Right ventricle myocardium superior (tissue), 1 donor: ENCODE data around the gene SPTBN4. TPM values are rescaled to one million over a fixed set of nuclear protein-coding genes. Genes with fewer than 3 reads are reported as not detected.
A peak's percentile ranks its signal among the peaks of the same experiment; 100 is the strongest.
"Not testable (repeated sequence)": the region's sequence is repeated elsewhere in the genome, so short reads cannot be mapped to it uniquely, and the experiment has no call there.

Source experiments
- ATAC-seq: fragments of 200-7000 bp; cut with Tn5 transposase; one replicate; pipeline ENCODE4 v1.9.1; 2020; ENCODE audit warnings: mild to moderate bottlenecking; ENCODE audit not compliant: poor library complexity
- DNase-seq: peaks from one replicate; pipeline ENCODE4 v3.0.0-alpha.2; 2020
- intact Hi-C: fragments of 100-400 bp; cut with DNase I; formaldehyde crosslinking; loops from one replicate; pipeline ENCODE4 v1.11.2; 2022
- long read RNA-seq: library from polyadenylated mRNA; unstranded; transcript quantifications from one replicate; pipeline ENCODE4 v2.0.0, GENCODE V29; 2021
- total RNA-seq: library from RNA; stranded (reverse); fragmentation: NEBNext Ultra II Directional; extraction: Animal tissue kit (Norgen Biotek cat#: 25700); gene quantifications from one replicate; pipeline ENCODE4 v1.2.1, GENCODE V29; 2021
- donor health status: DM: no; HTN: yes; CAD: no; lungs with severe emphysema.

The SPTBN4 gene
- 4.5 TPM for total RNA-seq
- long read RNA-seq, partial matches to known transcripts: 6 of 9 reads
- long read RNA-seq, other reads (novel, unspliced or antisense): 3 of 9 reads

DNA sequence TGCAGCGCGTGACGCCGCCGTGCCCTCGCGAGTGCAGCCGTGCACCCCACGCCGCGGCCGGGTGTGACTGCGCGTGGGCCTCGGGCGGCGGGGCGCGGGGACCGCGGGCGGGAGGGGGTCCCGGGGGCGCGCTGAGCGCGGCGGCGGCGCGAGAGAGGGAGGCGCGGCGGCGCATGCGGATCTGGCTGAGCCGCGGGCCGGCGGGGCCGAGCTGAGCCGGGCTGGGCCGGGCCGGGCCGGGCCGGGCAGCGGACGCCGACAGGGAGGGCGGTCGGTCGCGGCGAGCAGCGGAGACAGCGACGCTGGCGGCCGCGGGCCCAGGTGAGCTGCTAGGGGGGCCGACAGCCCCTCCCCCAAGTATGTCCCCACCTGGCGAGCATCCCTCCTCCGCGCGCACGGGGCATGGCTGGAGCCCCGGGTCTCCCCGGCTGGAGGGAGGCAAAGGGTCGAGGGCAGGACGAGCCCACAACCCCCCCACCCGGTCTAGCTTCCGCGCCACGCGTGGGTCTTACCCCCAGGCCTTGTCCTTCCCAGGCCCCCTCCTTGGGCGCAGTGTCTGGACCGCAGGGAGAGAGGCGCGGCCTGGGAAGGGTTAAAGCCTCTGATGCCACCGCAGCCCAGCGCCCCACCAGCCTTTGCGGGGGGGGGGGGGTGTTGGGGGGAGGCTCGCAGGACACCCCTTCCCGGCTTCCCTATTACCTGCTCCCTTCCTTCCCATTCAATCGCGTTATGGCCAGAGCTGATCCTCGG is at the start of gene SPTBN4:
Gene SPTBN4 (plus strand): TSS at position 17 of the 750 bp plus-strand sequence. CDS start 5,621 bp downstream, outside the sequence.
- no peak for DNase-seq
- intact Hi-C loops: no loop called here
- ATAC-seq: peak; percentile 2

DNA sequence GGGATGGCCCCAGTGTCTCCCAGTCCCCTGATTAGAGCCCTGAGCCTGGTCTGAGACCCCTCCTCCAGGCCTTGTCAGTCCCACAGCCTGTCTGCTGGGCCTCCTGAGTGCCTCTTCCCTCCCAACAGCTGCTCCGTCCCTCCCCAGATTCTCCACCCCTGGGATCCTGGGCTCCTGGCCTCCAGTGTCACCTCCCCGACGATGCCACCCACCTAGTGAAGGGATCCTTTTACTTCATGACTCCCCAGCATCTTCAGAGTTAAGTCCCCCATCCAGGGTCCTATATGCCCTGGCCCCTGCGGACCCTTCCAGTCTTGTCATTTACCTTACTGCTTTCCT is 49.2 kb upstream of the SPTBN4 start:
- intact Hi-C loops: no loop called here
- DNase-seq (no peak), ATAC-seq (no peak)

DNA sequence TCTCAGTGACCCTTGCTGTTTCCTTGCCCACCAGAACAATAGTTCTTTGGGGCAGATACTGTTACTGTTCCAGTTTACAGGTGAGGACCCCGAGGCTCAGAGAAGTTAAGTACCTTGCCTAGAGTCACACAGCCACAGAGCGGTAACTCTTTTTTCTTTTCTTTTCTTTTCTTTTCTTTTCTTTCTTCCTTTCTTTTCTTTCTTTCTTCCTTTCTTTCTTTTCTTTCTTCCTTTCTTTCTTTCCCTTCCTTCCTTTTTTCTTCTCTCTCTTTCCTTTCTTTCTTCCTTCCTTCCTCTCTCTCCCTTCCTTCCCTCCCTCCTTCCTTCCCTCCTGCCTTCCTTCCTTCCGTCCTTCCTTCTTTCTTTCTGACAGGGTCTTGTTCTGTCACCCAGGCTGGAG is 48.8 kb upstream of the SPTBN4 start:
- DNase-seq: no peak
- intact Hi-C loops: no loop called here
- no peak for ATAC-seq

DNA sequence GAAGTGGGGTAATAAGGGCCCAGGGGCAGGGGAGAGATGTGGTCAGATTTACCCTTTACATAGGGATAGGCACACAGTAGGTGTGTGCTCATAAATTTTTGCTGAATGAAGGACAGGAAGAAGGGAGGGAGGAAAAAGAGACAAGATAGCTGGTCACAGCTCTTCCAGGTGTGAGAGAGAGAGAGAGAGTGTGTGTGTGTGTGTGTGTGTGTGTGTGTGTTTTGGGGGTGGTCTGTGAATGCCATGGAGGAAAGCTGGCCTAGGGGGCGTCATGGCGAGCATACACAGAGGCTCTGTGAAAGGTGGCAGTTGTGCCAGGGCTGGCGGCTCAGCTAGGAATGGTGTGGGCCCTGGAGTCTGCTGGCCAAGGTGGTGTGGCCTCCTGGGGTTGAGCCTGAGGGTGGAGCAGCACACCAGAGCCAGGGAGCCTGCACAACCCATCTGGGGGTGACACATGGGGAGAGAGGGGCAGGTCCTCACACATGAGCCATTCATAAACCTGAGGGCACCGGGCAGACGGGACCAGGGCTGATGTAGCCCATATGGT is 47.7 kb upstream of the SPTBN4 start:
- DNase-seq (no peak), ATAC-seq (no peak)
- intact Hi-C loops: no loop called here

DNA sequence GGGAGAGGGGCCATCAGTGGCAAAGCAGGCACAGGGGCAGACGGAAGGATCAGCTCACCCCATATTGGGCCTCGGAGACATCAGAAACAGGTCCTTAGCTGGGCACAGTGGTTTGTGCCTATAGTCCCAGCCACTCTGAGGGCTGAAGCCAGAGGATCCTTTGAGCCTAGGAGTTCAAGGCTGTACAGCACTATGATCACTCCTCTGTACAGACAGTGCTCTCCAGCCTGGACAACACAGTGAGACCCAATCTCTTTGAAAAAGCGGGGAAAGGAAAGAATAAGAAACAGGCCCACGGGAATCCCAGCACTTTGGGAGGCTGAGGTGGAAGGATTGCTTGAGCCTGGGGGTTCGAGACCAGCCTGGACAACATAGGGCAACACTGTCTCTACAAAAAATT is 47.0 kb upstream of the SPTBN4 start:
- no peak for DNase-seq
- intact Hi-C loops: no loop called here
- ATAC-seq: no peak

DNA sequence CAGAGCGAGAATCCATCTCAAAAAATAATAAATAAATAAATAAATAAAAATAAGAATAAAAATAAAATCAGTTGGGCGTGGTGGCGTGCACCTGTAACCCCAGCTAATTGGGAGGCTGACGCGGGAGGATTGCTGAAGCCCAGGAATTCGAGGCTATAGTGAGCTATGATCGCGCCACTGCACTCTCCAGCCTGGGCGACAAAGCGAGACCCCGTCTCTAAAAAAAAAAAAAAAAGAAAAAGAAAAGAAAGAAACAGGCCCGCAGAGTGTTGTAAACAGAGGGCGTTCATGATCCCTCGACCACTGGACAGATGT is 46.4 kb upstream of the SPTBN4 start:
- intact Hi-C loops: no loop called here
- ATAC-seq: no peak
- DNase-seq: no peak

DNA sequence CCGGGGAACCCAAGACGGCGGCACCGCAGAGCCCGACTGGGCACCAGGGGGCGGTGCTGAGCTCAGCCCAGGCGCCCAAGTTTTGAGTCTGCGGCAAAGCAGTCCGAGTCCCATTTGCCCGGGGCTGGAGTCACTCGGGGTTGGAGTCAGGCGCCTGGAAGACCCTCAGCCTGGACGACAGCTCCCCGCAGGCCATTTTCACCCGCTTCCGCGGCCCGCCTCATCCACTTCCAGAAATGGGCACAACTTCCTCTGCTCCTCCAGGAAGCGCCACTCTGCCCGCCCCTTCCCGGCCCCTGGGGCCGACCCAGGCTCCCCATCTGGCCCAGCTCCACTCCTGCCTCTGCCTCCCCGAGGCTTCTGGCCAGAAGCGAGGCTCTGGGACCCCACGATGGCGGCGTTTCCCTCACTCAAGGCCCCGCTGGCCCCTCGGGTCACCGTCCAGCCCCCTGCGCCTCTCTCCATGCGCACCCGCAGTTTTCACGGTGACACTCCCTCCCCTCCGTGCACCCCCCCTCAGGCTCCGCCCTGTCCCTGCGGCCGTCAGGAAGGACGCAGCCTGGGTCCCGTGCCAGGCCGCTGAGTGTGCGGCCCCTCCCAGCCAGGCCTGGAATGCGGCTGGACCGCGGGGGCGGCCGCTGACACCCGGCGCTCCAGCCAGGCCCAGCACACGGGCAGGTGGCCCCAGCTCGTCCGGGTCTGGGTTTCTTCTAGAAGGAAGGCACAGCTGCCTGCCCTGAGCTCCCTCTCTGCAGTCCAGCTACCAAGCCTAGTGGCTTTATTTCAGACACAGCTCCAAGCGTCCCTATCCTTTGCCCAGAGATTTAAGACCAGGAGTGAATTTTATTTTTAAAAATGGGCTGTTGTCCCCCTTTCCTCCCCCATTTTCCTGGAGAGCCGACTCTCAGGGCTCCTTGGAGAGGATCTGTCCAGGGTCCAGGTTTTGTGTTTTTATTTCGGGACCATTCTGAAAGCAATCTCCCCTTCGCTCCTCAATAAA is 45.7 kb upstream of the SPTBN4 start:
- ATAC-seq (peak; percentile 86), DNase-seq (peak; percentile 97)
- intact Hi-C loops: no loop called here

DNA sequence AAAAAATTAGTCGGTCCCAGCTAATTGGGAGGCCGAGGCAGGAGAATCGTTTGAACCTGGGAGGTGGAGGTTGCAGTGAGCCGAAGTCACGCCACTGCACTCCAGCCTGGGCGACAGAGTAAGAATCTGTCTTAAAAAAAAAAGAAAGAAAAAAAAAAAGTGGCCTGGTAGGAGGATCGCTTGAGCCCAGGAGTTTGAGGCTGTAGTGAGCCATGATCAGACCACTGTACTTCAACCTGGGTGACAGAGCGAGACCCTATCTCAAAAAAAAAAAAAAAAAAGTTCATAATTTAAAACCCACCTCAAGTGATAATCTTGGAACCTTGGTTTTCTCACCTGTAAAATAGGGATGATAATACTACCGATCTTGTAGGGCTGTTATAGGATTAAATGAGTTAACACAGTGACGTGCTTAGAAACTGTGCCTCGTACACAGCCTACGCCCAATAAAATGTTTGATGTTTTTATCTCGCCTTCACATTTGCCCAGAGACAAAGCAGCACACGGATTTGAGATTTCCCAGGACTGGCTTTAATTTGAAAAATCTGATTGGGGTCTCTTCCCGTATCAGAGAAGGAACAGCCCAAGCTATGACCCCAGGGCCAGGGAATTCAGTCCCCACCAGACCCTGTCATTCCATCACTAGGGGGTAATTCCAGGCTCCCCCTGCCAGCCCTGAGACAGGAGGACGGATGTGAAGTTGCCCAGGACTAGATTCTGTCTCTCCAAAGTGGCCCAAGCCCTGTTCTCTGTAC is 44.6 kb upstream of the SPTBN4 start:
- intact Hi-C loops: no loop called here
- no peak for DNase-seq
- ATAC-seq: no peak

DNA sequence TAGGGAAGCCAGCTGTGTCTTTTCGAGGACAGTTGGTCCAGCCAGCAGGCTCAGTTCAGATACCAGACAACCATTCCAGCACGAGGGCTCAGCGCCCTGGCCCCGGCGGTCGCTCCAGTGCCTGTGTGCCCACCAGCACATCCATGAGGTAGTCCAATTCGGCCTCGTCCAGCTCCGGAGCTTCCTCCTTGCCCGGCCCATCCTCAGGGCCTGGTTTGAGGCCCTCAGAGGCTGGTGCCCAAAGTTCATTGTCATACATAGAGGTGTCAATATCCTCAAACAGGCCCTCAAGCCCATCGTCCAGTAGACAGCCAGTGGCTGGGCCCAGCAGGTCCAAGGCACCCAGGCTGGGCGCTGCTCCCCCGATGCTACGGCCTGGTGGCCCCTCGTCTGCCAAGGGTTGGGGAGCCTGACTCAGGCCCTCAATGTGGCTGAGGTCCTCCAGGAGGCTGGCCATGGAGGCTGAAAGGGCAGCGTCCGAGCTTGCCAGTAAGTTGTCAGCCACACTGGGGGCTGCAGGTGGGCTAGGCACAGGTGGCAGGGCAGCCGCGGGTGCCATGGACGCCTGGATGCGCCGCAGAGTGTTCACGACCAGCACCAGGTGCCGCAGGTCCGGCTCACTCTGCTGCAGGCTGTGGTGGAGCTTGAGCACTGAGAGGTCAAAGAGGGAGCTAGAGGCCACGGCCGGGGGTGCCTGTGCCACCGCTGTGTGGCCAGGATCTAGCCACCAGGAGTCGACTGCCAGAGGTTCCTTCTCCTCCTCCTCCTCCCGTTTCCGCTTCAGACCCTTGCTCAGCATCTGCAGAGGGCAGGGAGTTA is 43.8 kb upstream of the SPTBN4 start:
- ATAC-seq: no peak
- intact Hi-C loops: no loop called here

DNA sequence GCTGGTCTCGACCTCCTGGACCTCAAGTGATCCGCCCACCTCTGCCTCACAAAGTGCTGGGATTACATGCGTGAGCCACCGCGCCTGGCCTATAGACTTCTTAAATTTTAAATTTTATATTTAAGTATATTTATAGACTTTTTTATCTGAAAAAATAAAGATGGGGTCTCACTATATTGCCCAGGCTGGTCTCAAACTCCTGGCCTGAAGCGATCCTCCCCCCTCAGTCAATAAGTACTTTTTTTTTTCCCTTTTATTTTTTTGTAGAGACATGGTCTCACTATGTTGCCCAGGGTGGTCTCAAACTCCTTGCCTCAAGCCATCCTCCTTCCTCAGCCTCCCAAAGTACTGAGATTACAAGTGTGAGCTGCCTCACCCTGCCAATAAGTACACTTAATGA is 42.9 kb upstream of the SPTBN4 start:
- DNase-seq: no peak
- ATAC-seq: no peak
- intact Hi-C loops: no loop called here

More for the DNA sequence above, 43.8 kb upstream of the SPTBN4 start:
- no peak for DNase-seq

DNA sequence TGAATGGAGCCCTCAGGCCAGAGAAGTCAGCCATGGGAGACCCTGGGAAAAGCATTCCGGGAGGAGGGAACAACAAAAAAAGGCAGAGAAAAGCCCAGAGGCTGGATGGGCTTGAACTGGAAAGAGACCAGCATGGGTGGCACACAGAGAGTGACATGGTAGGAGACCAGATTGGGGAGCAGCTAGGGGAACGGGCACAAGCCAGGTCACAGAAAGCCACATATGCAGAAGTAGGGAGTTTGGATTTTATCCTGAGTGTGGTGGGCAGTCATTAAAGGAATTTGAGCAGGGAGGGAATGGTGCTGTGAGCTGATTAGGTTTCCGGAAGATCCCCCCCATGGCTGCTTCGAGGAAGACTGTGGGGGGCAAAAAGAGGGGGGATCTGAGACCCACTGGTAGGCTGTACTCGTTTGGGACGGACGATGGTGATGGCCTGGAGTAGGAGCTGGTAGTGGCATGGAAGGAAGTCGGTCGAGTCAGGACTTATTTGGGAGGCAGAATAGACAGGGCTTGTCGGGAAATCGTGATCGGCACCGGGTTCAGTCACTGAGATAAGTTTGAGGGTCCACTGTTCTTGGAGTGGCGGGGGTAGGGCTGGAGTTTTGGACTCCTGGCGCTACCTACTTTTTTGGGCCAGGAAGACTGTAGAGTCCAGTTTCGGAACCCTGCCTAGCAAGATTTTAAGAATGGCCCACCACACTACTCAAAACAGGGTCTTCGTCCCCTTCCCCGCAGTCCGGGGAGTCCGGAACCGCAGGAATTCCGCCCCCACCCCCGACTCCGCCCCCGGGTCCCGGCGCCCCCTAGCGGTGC is 42.0 kb upstream of the SPTBN4 start:
- DNase-seq (no peak), ATAC-seq (peak; percentile 37)
- intact Hi-C loops: no loop called here

DNA sequence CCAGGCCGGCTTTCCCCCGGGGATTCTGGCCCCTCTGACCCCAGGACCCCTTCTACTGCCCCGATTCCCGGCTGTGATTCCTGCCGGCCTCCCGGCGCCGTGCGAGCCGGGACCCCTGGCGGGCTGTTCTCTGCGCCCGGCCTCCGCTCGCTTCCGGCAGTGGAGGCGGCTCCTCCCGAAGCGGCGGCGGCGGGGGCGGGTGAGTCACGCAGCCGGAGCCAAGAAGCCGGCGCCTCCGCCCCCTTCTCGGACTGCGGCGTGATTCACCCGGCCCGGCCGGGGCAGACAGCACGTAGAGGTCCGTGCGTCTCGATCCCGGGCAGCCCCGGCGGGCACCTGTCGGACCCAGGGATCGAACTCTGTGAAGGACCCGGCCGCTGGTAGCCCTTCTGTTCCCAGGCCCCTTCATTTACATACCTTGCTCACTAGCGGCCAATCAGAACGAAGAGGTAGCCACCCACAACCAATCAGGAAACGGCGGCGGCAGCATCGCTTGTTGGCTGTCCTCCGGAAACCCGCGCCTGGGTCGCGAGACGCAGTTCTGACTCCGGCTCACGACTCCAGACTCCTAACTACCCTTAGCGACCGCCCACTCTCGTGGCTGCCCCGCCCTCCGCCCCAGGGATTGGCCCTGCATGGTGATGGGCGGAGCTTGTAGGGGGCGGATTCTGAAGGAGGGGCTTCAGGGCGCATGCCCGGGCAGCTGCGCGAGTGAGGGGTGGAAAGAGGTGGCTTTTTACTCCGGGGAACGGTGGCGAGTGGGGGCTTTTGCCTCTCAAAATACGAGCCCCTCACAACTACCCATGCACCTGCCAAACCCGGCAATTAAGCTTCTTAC is 41.1 kb upstream of the SPTBN4 start, which contains the start of gene SERTAD1:
Gene SERTAD1 (minus strand): TSS at position 543 of the 838 bp plus-strand sequence. CDS start 2,446 bp downstream, outside the sequence.
- intact Hi-C loops: no loop called here
- DNase-seq: peak; percentile 100
- ATAC-seq: peak; percentile 90

DNA sequence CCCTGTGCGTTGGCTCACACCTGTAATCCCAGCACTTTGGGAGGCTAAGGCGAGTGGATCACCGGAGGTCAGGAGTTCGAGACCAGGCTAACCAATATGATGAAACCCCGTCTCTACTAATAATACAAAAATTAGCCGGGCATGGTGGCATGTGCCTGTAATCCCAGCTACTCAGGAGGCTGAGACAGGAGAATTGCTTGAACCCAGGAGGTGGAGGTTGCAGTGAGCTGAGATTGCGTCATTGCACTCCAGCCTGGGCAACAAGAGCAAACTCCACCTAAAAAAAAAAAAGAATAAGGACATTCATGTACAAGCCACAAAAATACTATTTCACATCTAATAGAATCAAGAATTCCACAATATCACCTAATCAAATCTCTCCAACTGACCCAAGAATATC is 38.6 kb upstream of the SPTBN4 start:
- DNase-seq, ATAC-seq: not testable (repeated sequence)

DNA sequence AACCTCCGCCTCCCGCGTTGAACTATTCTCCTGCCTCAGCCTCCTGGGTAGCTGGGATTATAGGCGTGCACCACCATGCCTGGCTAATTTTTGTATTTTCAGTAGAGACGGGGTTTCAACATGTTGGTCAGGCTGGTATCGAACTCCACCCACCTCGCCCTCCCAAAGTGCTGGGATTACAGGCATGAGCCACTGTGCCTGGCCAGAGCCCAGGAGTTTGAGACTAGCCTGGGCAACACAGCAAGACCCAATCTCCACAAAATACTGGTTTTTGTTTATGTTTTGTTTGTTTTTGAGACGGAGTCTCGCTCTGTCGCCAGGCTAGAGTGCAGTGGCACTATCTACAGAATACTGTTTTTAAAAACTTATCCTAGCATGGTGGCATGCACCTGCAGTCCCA is 36.6 kb upstream of the SPTBN4 start:
- DNase-seq, ATAC-seq, intact Hi-C loops: not testable (repeated sequence)

More for the DNA sequence above, 38.6 kb upstream of the SPTBN4 start:
- intact Hi-C loops: not testable (repeated sequence)

DNA sequence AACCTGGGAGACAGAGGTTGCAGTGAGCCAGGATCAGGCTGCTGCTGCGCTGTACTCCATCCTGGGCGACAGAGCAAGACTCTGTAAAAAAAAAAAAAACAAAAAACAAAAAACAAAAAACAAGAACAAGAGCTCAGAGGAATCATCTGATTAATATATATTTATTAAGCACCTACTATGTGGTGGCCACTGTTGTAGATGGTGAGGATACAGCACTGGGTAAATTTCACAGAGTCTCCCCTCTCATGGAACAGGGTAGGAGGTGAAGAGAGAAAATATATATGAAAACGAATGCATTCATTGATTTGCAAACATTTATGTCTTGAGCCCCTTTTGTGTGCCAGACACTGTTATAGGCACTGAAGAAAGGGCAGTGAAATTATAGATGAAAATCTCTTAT is 35.1 kb upstream of the SPTBN4 start:
- DNase-seq (no peak), ATAC-seq (no peak)
- intact Hi-C loops: no loop called here

DNA sequence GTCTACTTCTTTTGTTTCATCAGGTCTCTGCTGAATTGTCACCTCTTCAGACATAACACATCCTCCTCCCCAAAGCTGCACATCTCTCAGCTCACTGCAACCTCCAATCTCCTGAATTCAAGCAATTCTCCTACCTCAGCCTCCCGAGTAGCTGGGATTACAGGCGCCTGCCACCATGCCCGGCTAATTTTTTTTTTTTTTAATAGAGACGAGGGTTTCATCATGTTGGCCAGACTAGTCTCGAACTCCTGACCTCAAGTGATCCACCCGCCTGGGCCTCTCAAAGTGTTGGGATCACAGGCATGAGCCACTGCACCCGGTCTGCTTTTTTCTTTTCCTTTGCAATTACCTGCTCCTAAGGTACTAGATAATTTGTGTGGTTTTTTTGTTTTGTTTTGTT is 34.0 kb upstream of the SPTBN4 start:
- intact Hi-C loops, ATAC-seq: not testable (repeated sequence)

More for the DNA sequence above, 34.0 kb upstream of the SPTBN4 start:
- not testable (repeated sequence) for DNase-seq
